CD4-positive, alpha-beta T cell treated with Interferon alpha-2 for 1 hour (primary cell): ENCODE data around the gene CDKAL1.

Experiments used
- DNase-seq, 2 donors: peaks; one replicate each; pipeline ENCODE4 v3.0.0-alpha.2; 2020 to 2022

CDKAL1 gene

GRCh38 chr6:21274851-21275250 is 740.6 kb downstream of the CDKAL1 start:
- DNase-seq, result no peak

GRCh38 chr6:21277601-21278374 is 743.5 kb downstream of the CDKAL1 start:
- no peak for DNase-seq

GRCh38 chr6:21278375-21278745 is 744.1 kb downstream of the CDKAL1 start:
- no peak for DNase-seq

GRCh38 chr6:21279619-21280018 is 745.4 kb downstream of the CDKAL1 start:
- DNase-seq, result no peak

- no peak for DNase-seq
Observed at GRCh38 chr6:21281366-21281765, 747.1 kb downstream of the CDKAL1 start.
